Measurements from ENCODE around the gene GMPS. TPM values are rescaled to one million over a fixed set of nuclear protein-coding genes. Genes with fewer than 3 reads are reported as not detected.

The GMPS gene
- total RNA-seq, 1 experiment from 2014 or later: 119 TPM

DNA sequence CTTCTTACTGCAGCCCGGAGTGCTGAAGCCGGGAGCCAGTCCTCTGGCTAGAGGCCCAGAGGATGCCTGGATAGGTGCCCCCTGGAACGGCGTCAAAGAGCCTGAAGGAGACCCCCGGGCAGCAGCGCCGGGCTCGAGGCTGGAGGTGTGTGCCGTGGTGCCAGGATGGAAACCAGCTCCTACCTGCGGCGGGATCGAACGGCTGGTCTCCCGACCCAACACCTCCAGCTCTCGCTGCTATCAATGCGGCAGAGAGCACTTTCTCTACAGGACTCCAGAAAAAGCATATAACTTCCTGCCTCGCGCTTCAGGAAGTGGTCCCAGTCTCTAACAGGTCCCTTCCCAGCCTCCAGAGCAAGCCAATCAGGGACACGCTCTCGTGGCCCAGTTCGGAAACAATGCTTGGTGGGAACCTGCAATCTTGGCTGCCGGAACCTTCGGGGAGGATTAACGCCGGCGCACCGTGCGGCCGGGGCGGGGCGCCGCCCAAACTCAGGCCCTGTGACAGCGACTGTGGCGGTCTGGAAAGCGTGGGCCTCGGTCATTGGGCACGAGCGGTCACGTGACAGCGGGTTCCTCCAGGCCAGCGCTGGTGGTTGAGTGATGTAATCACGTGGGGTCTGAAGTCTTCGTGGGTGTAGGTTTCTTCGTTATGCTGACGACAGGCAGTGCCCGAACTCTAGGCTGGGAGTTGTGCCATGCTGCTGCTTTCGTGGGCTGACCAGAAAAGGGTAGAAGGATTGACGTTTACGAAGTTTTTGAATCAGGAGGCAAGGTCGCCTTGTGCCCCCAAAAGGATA is 16.1 kb upstream of the GMPS start, which contains the start of gene SLC33A1 (continued):
- 0 out of 6 replicates have a peak, but pooled peaks of 1 of the 3 experiments have one; percentile 0 for TF ChIP-seq CTCF (IDR thresholded peaks at IDR 0.05 in 2 of 3, conservative IDR thresholded peaks at IDR 0.05 in 1 of 3; ENCODE audit: borderline replicate concordance in 1 of 3, insufficient read depth in 1 of 3, low read depth in 2 of 3, low read length in 2 of 3)
- peak; percentile 97 for TF ChIP-seq SP1 (IDR thresholded peaks at IDR 0.05; ENCODE audit: low read depth)
- peak; percentile 83 for TF ChIP-seq POLR2A (IDR thresholded peaks at IDR 0.05; ENCODE audit: borderline replicate concordance, extremely low read depth, insufficient read depth, insufficient read length)
- no peak for TF ChIP-seq RAD21 (IDR thresholded peaks at IDR 0.05; ENCODE audit: low read depth)
- peak; percentile 84 for TF ChIP-seq POLR2AphosphoS5 (IDR thresholded peaks at IDR 0.05; ENCODE audit: low read depth, low read length)

DNA sequence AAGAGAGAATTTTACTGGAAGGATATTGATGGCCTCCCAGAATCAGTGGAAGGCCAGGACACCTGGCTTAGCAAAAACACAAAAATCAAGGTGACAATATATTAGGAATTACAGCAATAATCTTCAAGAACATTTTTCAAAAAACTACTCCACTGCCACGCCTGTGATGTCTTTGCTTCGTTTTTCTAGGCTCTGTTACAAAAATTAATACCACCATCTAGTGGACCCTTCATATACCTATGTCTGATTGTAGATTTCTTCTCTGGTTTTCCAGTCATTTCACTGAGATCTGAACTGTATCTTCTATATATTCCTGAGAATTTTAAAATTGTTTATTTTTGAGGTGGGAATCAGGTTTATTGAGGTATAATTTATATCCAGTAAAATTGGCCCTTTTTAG is 10.6 kb upstream of the GMPS start:
- Histone ChIP-seq H3K79me2 (ENCODE audit: insufficient read depth, low read length) (no peaks in the 10 kb centered on the region), H3K9ac (ENCODE audit: low read length) (no peak overlapping the region), H3K4me3 (replicated peaks in 1 of 2; ENCODE audit: low read depth in 1 of 2, low read length in 2 of 2) (no peak overlapping the region), H3K27me3 (ENCODE audit: insufficient read depth, low read length) (no peaks in the 10 kb centered on the region), H2AFZ (ENCODE audit: low read depth, low read length, poor library complexity, severe bottlenecking) (peak overlapping the region; percentile 62), H3K9me2 (ENCODE audit: insufficient read depth) (no peaks in the 10 kb centered on the region), H4K20me1 (ENCODE audit: insufficient read depth) (no peaks in the 10 kb centered on the region), H3K4me2 (ENCODE audit: low read length) (no peak overlapping the region), H3K36me3 (ENCODE audit: control insufficient read depth in 1 of 2, insufficient read depth in 2 of 2, low read length in 2 of 2) (no peaks in the 10 kb centered on the region), H3K9me3 (ENCODE audit: control insufficient read depth in 1 of 2, insufficient read depth in 1 of 2, low read depth in 1 of 2, low read length in 2 of 2) (no peaks in the 10 kb centered on the region), H3K27ac (ENCODE audit: low read depth, low read length) (no peak overlapping the region), H3K4me1 (ENCODE audit: control insufficient read depth in 1 of 2, insufficient read depth in 2 of 2, low read length in 2 of 2) (peaks cover 4 to 16% of the 10 kb centered on the region in 2 experiments; a peak in 3 of 4 replicates)
- BruUV-seq (replicated peaks): no TSS peak
- POLR2A ChIA-PET: no interaction called here
- intact Hi-C loops (cut with micrococcal nuclease): no loop called here
- ATAC-seq: peak; percentile 71
- no peak for DNase-seq (ENCODE audit: low read depth, low spot score)
- RAD21 ChIA-PET (ENCODE audit: low non-redundant PET in 1 of 2, low total read pairs in 2 of 2, uncharacterized antibody in 2 of 2, unreplicated experiment in 2 of 2): no interaction called here
- CTCF ChIA-PET: no interaction called here
- TF ChIP-seq EZH2phosphoT487 (IDR thresholded peaks at IDR 0.05; ENCODE audit: borderline replicate concordance) (no peak), ZFX (IDR thresholded peaks at IDR 0.05) (no peak), ZBTB33 (IDR thresholded peaks at IDR 0.05; ENCODE audit: extremely low read depth, insufficient replicate concordance, low read length) (no peak), POLR2A (IDR thresholded peaks at IDR 0.05; ENCODE audit: borderline replicate concordance, extremely low read depth, insufficient read depth, insufficient read length) (no peak), SRF (IDR thresholded peaks at IDR 0.05; ENCODE audit: low read depth) (no peak), ZNF274 (IDR thresholded peaks at IDR 0.05; ENCODE audit: low read depth, low read length) (no peak), RAD21 (IDR thresholded peaks at IDR 0.05; ENCODE audit: low read depth) (peak; percentile 67), EGR1 (IDR thresholded peaks at IDR 0.05; ENCODE audit: low read depth) (no peak)
- TF ChIP-seq, protein P1, sequence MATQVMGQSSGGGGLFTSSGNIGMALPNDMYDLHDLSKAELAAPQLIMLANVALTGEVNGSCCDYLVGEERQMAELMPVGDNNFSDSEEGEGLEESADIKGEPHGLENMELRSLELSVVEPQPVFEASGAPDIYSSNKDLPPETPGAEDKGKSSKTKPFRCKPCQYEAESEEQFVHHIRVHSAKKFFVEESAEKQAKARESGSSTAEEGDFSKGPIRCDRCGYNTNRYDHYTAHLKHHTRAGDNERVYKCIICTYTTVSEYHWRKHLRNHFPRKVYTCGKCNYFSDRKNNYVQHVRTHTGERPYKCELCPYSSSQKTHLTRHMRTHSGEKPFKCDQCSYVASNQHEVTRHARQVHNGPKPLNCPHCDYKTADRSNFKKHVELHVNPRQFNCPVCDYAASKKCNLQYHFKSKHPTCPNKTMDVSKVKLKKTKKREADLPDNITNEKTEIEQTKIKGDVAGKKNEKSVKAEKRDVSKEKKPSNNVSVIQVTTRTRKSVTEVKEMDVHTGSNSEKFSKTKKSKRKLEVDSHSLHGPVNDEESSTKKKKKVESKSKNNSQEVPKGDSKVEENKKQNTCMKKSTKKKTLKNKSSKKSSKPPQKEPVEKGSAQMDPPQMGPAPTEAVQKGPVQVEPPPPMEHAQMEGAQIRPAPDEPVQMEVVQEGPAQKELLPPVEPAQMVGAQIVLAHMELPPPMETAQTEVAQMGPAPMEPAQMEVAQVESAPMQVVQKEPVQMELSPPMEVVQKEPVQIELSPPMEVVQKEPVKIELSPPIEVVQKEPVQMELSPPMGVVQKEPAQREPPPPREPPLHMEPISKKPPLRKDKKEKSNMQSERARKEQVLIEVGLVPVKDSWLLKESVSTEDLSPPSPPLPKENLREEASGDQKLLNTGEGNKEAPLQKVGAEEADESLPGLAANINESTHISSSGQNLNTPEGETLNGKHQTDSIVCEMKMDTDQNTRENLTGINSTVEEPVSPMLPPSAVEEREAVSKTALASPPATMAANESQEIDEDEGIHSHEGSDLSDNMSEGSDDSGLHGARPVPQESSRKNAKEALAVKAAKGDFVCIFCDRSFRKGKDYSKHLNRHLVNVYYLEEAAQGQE (IDR thresholded peaks at IDR 0.05; ENCODE audit: low read depth): no peak
- TF ChIP-seq, protein P2, sequence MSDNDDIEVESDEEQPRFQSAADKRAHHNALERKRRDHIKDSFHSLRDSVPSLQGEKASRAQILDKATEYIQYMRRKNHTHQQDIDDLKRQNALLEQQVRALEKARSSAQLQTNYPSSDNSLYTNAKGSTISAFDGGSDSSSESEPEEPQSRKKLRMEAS (IDR thresholded peaks at IDR 0.05): no peak
- TF ChIP-seq, protein P3, sequence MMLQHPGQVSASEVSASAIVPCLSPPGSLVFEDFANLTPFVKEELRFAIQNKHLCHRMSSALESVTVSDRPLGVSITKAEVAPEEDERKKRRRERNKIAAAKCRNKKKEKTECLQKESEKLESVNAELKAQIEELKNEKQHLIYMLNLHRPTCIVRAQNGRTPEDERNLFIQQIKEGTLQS (IDR thresholded peaks at IDR 0.05): no peak
